DMS53 (cell line): ENCODE results near the gene TMPO.
"Not testable (repeated sequence)": the region's sequence is repeated elsewhere in the genome, so short reads cannot be mapped to it uniquely, and the experiment has no call there.

Experiments
- DNase-seq: peaks from one replicate; lab custom pipeline; 2025; lab: John Stamatoyannopoulos, UW

The TMPO gene

GRCh38 chr12:98511806-98512205 is 3.6 kb upstream of the TMPO start:
- DNase-seq, result not testable (repeated sequence)

- no peak for DNase-seq
Measured at GRCh38 chr12:98513379-98514322, 1.7 kb upstream of the TMPO start.

GRCh38 chr12:98514982-98515286 is 456 bp upstream of the TMPO start:
- DNase-seq, result no peak

GRCh38 chr12:98516111-98516873 is 902 bp downstream of the TMPO start:
- DNase-seq, result peak; percentile 97

- no peak for DNase-seq
Measured at GRCh38 chr12:98519257-98519907, 4.0 kb downstream of the TMPO start.

GRCh38 chr12:98530068-98530467 is 14.7 kb downstream of the TMPO start:
- DNase-seq, result no peak

GRCh38 chr12:98532687-98533304 is 17.4 kb downstream of the TMPO start:
- DNase-seq, result peak; percentile 81

- DNase-seq, result no peak
Measured at GRCh38 chr12:98533723-98534251, 18.4 kb downstream of the TMPO start.

- DNase-seq, result no peak
Measured at GRCh38 chr12:98538031-98538430, 22.6 kb downstream of the TMPO start.

- no peak for DNase-seq
Measured at GRCh38 chr12:98543701-98544100, 28.3 kb downstream of the TMPO start.

- no peak for DNase-seq
Measured at GRCh38 chr12:98544751-98545150, 29.4 kb downstream of the TMPO start.

- DNase-seq, result no peak
Measured at GRCh38 chr12:98549371-98550110, 34.2 kb downstream of the TMPO start.

- DNase-seq, result no peak
Measured at GRCh38 chr12:98551787-98552186, 36.4 kb downstream of the TMPO start.

- DNase-seq, result not testable (repeated sequence)
Measured at GRCh38 chr12:98558097-98558496, 42.7 kb downstream of the TMPO start.

GRCh38 chr12:98559666-98560065 is 44.3 kb downstream of the TMPO start:
- peak; percentile 51 for DNase-seq

- no peak for DNase-seq
Measured at GRCh38 chr12:98561846-98562245, 46.5 kb downstream of the TMPO start.

GRCh38 chr12:98572010-98572409 is 56.6 kb downstream of the TMPO start:
- DNase-seq, result peak; percentile 29

GRCh38 chr12:98574110-98574509 is 58.7 kb downstream of the TMPO start:
- no peak for DNase-seq

- DNase-seq, result no peak
Measured at GRCh38 chr12:98575013-98575412, 59.6 kb downstream of the TMPO start.

GRCh38 chr12:98576795-98577194 is 61.4 kb downstream of the TMPO start:
- not testable (repeated sequence) for DNase-seq

GRCh38 chr12:98578392-98578791 is 63.0 kb downstream of the TMPO start:
- DNase-seq, result no peak
